ENCODE results near the gene HCST. TPM values are rescaled to one million over a fixed set of nuclear protein-coding genes. Genes with fewer than 3 reads are reported as not detected.
A peak's percentile ranks its signal among the peaks of the same experiment; 100 is the strongest.

The HCST gene
- total and polyA plus RNA-seq, 2 of the 4 experiments (the other 2 are of a cell fraction): 1.5 TPM; not detected in 1

DNA sequence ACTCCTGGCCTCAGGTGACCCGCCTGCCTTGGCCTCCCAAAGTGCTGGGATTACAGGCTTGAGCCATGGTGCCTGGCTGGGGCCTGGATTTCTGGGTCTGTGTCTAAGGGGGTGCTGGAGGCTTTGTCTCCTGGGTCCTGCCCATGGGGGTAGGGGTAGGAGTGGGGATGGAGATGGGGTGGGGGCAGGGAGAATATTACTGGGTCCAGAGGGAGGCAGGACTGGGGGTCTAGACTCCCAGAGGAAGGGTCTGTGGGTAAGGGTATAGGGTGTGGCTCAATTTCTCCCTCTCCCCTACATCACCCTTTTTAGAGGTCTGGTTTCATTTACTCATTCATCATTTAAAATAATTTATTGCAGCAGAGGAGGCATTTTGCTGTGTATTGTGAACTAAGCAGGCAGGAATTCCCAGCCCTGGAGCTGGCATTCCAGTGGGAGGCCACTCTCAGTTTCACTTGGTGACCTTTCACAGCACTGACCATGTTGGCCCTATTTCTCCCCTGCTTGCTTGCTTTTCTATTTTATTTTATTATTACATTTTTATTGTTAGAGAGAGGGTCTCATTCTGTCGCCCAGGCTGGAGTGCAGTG is 1.2 kb upstream of the HCST start:
- Histone ChIP-seq H3K4me2 (ENCODE audit: low read depth, low read length) (peak overlapping the region; percentile 65), H2AK9ac (replicated peaks; ENCODE audit: low read depth, low read length, poor library complexity) (no peak overlapping the region), H2BK5ac (ENCODE audit: low read depth, low read length, poor library complexity, severe bottlenecking) (peak overlapping the region; percentile 82), H3K79me1 (ENCODE audit: low read depth in 1 of 2, low read length in 2 of 2) (peaks cover 13 to 29% of the 10 kb centered on the region in 2 experiments; a peak in 3 of 4 replicates), H2BK120ac (ENCODE audit: low read depth, low read length) (peak overlapping the region; percentile 83), H2BK15ac (ENCODE audit: low read depth, low read length) (0 out of 3 replicates have a peak overlapping the region, but pooled peaks have one; percentile 81), H3K14ac (replicated peaks; ENCODE audit: low read depth, low read length) (0 out of 2 replicates have a peak overlapping the region, but pooled peaks have one; percentile 28), H3K4me3 (ENCODE audit: insufficient read depth, low read depth, low read length) (0 out of 2 replicates have a peak overlapping the region, but pooled peaks have one; percentile 79), H3K23ac (ENCODE audit: low read depth, low read length) (0 out of 2 replicates have a peak overlapping the region, but pooled peaks have one; percentile 23), H3K27me3 (ENCODE audit: control insufficient read depth, insufficient read depth, low read length) (no peaks in the 10 kb centered on the region), H4K5ac (ENCODE audit: low read depth, low read length) (peak overlapping the region; percentile 54), H3K18ac (ENCODE audit: low read depth, low read length) (peak overlapping the region; percentile 46), H3K4me1 (ENCODE audit: control insufficient read depth, insufficient read depth, low read length) (peaks cover 31% of the 10 kb centered on the region), H2AFZ (replicated peaks; ENCODE audit: low read length, poor library complexity) (no peak overlapping the region), H4K91ac (ENCODE audit: insufficient read depth, low read depth, low read length) (peak overlapping the region; percentile 57), H4K20me1 (ENCODE audit: insufficient read depth, low read length) (no peaks in the 10 kb centered on the region), H3K56ac (ENCODE audit: extremely low read depth, insufficient read depth, low read length) (no peak overlapping the region), H4K8ac (ENCODE audit: low read depth in 2 of 2, low read length in 2 of 2) (peak overlapping the region; percentile 78 to 90), H2BK20ac (ENCODE audit: low read depth, low read length) (no peak overlapping the region), H2AK5ac (ENCODE audit: low read depth, low read length) (peak overlapping the region; percentile 72; the same call in 1 of the 2 replicates), H3K4ac (ENCODE audit: low read depth, low read length) (peak overlapping the region; percentile 93), H3K9me3 (ENCODE audit: control insufficient read depth, insufficient read depth, low read length) (no peaks in the 10 kb centered on the region), H3K27ac (ENCODE audit: insufficient read depth, low read length) (peak overlapping the region; percentile 56), H3K9ac (ENCODE audit: low read depth, low read length) (peak overlapping the region; percentile 68; the same call in 1 of the 2 replicates), H3K36me3 (ENCODE audit: control insufficient read depth, insufficient read depth, low read length) (peaks cover 9% of the 10 kb centered on the region; the same call in 1 of the 2 replicates), H3K9me1 (ENCODE audit: insufficient read depth, low read length) (peaks cover 17% of the 10 kb centered on the region)
- POLR2A ChIA-PET (ENCODE audit: unreplicated experiment): interaction anchor here (0.5 kb wide), 1 partner anchor 10 kb away, joined by 11 read pairs; no protein-coding TSS in a partner anchor
- dilution Hi-C loops (cut with HindIII; ENCODE audit: low sequenced_read_pairs, unreplicated experiment) (no loop called here), intact Hi-C loops (cut with micrococcal nuclease) (no loop called here), in situ Hi-C loops (cut with MboI; ENCODE audit: low sequenced_read_pairs) (no loop called here)
- CTCF ChIA-PET: no interaction called here
- no TSS peak for BruUV-seq (replicated peaks)
- DNase-seq: peak; percentile 51
- no CpG with 5 or more reads among the region's 2 CpGs for WGBS, 2 experiments (ENCODE audit: extremely low coverage in 2 of 2, insufficient read length in 1 of 2)
- peak; percentile 30 for ATAC-seq (ENCODE audit: low read depth)
- TF ChIP-seq MAZ (IDR thresholded peaks at IDR 0.05; ENCODE audit: borderline replicate concordance, low read depth, low read length) (no peak), RAD21 (IDR thresholded peaks at IDR 0.05; ENCODE audit: low read length) (no peak), RFX5 (IDR thresholded peaks at IDR 0.05; ENCODE audit: low read depth, low read length) (no peak), MXI1 (IDR thresholded peaks at IDR 0.05; ENCODE audit: borderline replicate concordance, low read depth, low read length) (no peak), BHLHE40 (IDR thresholded peaks at IDR 0.05; ENCODE audit: low read depth, low read length) (no peak), MAFK (IDR thresholded peaks at IDR 0.05; ENCODE audit: low read depth, low read length) (no peak), RCOR1 (IDR thresholded peaks at IDR 0.05; ENCODE audit: insufficient replicate concordance, low read length) (no peak), POLR2A (IDR thresholded peaks at IDR 0.05; ENCODE audit: low read depth, low read length) (no peak), CHD1 (IDR thresholded peaks at IDR 0.05; ENCODE audit: low read depth, low read length) (no peak), FOS (IDR thresholded peaks at IDR 0.05; ENCODE audit: low read depth, low read length) (no peak), SMC3 (IDR thresholded peaks at IDR 0.05; ENCODE audit: low read depth, low read length) (no peak), CEBPB (IDR thresholded peaks at IDR 0.05; ENCODE audit: low read depth, low read length) (no peak)
- TF ChIP-seq, protein P1, sequence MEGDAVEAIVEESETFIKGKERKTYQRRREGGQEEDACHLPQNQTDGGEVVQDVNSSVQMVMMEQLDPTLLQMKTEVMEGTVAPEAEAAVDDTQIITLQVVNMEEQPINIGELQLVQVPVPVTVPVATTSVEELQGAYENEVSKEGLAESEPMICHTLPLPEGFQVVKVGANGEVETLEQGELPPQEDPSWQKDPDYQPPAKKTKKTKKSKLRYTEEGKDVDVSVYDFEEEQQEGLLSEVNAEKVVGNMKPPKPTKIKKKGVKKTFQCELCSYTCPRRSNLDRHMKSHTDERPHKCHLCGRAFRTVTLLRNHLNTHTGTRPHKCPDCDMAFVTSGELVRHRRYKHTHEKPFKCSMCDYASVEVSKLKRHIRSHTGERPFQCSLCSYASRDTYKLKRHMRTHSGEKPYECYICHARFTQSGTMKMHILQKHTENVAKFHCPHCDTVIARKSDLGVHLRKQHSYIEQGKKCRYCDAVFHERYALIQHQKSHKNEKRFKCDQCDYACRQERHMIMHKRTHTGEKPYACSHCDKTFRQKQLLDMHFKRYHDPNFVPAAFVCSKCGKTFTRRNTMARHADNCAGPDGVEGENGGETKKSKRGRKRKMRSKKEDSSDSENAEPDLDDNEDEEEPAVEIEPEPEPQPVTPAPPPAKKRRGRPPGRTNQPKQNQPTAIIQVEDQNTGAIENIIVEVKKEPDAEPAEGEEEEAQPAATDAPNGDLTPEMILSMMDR (conservative IDR thresholded peaks at IDR 0.05; ENCODE audit: low read depth, low read length): no peak
- TF ChIP-seq, protein P2, sequence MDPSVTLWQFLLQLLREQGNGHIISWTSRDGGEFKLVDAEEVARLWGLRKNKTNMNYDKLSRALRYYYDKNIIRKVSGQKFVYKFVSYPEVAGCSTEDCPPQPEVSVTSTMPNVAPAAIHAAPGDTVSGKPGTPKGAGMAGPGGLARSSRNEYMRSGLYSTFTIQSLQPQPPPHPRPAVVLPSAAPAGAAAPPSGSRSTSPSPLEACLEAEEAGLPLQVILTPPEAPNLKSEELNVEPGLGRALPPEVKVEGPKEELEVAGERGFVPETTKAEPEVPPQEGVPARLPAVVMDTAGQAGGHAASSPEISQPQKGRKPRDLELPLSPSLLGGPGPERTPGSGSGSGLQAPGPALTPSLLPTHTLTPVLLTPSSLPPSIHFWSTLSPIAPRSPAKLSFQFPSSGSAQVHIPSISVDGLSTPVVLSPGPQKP (IDR thresholded peaks at IDR 0.05; ENCODE audit: borderline replicate concordance, low read depth, low read length): no peak
- TF ChIP-seq, protein P3, sequence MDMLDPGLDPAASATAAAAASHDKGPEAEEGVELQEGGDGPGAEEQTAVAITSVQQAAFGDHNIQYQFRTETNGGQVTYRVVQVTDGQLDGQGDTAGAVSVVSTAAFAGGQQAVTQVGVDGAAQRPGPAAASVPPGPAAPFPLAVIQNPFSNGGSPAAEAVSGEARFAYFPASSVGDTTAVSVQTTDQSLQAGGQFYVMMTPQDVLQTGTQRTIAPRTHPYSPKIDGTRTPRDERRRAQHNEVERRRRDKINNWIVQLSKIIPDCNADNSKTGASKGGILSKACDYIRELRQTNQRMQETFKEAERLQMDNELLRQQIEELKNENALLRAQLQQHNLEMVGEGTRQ (IDR thresholded peaks at IDR 0.05; ENCODE audit: low read depth, low read length): no peak

Data from IMR-90 (cell line).